Activated CD4-positive, CD25-positive, alpha-beta regulatory T cell treated with anti-CD3 and anti-CD28 coated beads, Interleukin-2, amount 50 U/mL, for 72 hours (primary cell): Measurements from ENCODE around the gene EXOC4.

Experiments
- DNase-seq: peaks from one replicate; pipeline ENCODE4 v3.0.0; 2021

Gene EXOC4

DNA sequence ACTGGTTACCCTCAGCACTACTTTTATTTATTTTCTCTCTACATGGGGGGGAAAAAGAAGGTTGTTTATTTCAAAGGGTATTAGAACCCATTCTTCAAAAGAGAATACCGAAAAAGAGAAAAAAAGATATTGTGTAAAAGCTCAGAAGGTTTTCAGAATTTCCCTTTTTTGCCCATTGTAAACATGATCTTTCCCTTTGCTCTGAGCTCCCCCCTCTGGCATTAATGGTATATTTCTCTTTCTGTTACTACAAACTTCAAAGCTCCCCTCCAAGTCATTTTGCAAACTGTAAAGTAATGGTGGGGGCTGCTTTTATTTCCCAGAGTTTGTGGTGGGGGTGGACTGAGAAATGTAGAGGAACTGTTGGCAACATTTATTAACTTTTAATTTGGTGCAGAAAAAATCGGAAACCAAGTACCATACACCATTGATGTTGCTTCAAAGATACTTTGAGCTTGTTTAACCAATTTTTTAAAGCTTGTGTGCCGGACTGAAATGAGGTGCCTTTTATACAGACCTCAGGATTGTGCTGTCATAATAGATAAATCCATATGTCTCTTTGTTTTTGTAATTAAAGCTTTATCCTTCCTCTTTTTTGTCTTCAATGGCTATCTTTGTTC lies 181.5 kb downstream of the EXOC4 start:
- DNase-seq, result no peak

DNA sequence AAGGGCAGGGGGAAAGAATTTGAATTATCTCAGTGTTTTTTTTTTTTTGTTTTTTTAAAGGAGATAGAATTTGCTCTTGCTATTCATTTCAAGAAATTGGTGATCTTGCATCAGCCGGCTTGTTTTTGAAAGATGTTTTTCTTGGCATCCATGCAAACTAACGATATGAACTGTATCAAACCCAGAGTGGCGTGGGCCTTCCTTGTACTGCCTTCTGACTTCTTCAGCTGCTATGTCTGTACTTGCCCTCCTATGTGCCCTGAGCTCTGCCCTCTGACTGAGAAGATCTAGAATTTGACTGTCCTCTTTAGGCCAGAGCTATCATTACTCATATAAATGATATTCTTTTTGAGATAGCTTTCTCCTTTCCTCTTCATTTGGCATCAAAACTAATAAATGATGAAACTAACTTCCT lies 183.1 kb downstream of the EXOC4 start:
- no peak for DNase-seq

DNA sequence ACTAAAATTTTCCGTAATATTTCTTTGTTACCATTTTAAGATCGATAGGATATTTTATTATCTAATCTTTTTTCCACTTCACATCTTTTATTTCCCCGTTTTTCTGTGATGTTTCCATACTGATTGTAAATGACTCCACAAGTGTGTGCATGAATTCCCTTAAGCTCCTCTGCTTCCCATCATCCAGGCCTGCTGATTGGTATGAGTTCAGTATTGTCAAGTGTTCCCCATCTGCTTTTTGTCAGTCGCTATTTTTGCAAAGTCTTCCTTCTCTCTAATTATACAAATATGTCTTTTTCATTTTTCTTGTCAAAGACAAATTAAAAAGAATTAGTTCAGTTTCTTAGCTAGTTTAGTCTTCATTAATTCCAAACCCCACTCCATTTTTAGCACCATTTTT lies 184.7 kb downstream of the EXOC4 start:
- no peak for DNase-seq

DNA sequence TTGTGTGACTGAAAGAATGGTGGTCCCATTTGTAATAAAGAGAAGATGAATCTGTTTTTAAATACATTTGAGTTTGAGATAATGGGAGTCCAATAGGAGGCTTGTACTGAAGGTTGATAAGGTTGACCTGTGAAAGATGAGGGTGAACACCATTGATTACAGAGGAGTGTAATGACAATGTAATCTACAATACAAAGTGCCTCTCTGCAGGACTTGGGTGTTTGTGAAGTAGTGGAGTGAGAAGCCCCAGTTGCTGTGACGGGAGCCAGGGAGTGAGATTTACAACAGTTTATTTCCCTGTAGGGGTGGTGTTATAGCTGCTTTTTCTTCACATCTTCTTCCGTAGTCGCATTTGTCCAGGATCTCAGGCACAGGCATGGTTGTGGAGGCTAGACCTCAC lies 189.9 kb downstream of the EXOC4 start:
- DNase-seq, result no peak

DNA sequence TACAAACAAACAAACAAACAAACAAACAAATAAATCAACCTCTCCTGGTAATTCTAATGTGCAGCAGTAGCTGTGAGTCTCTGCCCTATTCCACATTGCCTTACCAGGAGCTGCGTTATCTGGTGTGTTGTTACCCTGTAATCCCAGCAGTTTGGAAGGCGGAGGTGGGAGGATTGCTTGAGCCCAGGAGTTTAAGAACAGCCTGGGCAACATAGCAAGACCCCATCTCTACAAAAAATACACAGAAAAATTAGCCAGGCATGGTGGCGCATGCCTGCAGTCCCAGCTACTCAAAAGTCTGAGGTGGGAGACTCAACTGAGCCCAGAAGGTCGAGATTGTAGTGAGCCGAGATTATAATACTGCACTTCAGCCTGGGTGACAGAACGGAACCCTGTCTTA lies 192.7 kb downstream of the EXOC4 start:
- DNase-seq, result no peak

DNA sequence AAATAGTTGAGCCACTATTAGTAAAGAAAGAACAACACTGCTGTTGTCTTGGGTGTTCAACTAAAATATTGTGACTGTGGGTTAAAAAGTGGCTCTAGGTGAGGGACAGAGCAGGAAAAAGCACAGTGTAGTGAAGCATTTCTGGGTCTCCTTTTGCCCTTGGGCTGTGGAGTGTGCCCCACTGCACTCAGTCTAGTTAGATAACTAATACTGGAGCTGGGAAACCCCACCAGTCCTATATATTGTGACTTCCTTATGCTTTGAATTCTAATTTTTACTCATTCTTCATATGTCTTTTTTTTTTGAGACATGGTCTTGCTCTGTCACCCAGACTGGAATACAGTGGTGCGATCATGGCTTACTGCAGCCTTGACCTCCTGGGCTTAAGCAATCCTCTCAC lies 195.1 kb downstream of the EXOC4 start:
- no peak for DNase-seq

DNA sequence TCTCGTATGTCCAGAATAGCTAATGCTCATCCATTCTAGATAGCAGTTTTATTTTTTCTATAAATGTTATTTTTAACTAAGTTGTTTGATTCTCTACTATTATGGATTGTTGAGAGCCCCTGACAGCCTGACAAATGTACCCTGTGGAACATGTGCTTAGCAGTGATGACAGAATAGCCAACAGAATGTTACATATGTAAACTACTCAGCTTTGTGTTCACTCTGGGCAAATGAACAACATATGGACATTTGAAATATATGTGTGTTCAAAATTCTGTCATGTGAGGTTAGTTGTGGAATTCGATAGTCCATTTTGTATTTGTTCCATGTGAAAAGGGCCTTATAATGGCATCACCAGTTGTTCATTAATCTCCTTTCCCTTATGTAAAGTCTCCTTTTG lies 199.7 kb downstream of the EXOC4 start:
- no peak for DNase-seq

DNA sequence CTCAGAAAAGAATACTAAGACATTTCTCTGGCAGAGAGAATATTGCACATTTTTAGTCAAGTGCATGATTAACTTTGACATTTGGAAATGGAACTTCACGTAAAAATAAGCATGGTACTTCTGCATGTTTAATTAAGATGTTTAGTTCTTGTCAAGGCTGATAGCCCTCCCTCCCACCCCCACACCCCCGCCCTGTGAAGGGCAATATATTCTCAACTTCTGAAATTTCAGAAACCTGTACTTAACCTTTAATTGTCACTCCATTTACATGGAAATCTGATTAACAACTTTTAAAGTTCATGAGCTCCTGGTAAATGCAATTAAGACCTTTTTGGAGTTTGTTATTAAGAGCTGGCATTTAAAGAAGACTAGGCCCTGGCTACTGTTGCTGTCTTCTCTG lies 205.8 kb downstream of the EXOC4 start:
- DNase-seq, result no peak

DNA sequence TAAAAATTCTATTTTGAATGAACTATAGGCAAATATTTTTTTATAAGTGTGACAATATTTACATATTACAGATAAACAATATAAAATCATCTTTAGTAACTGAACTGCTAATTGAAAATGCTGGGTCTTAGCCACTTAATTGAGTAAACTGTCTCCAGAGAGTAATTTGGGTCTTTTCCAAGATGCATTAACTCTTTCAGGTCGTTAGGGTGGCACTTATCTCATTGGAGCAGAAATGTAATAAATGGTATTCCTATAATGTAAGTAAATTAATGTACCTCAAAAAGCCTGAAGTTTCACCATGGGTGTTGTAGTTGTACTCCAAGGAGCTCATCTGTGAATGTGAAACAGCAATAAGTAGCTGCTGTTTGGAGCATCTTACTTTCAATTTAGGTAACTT lies 208.5 kb downstream of the EXOC4 start:
- DNase-seq, result no peak

DNA sequence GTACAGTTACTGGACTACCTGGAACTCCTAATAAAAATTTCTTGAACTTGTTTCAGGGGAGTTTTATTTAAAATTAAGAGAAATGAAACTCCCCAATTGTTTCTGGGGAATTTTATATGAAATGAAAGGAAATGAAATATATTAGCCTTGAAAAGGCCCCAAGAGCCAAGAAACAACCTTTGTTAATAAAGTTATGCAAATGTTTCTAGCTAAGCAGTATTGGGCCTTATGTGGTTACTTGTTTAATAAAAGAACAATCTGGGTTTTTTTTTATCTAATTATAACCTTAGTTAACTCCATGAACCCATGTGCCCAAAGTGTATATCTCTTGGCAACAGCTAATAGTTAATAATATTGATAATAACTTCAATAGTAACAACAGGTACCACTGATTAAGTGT lies 222.8 kb downstream of the EXOC4 start:
- no peak for DNase-seq

DNA sequence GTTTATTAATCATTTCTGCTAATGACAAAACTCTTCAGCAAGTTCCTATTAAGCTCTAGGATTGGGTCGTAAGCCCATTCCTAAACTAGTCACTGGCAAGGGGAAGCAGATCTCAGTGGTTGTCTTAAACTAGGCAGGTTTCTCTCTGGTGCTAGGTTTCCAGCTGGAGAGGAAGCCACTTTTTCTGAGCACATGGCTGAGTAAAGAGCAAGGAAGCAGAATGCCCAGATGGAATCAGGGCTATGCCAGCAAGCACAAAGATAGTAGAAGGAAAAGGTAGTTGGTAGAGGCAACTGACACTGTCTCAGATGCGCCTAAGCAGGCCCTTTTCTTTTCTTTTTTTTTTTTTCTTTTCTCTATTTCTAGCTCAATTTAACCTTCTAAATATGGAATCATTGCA lies 224.9 kb downstream of the EXOC4 start:
- no peak for DNase-seq

DNA sequence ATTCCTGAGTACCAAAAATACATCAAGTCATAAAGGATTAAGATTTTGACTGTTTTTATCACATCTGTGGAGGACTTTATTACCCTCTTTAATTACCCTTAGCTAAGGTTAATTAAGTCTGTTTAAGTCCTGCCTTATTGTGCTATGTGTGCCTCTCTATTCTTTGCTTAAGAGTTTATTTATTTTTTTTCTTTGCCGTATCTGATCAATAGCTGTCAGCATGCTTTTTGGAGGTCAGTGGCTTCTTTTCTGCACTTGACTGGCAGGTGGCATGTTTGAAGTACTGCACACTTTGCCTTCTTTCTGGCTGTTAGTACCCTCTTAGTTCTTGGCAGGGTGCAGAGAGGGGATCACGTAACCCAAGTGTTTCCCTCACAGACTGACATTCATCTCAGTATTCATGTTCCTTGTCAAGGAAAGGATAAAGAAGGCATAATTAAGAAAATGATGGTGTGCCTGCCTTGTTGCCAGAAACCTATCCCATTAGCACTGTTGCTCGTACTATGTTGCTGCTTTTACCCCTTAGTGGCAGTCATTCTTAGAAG lies 225.8 kb downstream of the EXOC4 start:
- DNase-seq, result no peak

DNA sequence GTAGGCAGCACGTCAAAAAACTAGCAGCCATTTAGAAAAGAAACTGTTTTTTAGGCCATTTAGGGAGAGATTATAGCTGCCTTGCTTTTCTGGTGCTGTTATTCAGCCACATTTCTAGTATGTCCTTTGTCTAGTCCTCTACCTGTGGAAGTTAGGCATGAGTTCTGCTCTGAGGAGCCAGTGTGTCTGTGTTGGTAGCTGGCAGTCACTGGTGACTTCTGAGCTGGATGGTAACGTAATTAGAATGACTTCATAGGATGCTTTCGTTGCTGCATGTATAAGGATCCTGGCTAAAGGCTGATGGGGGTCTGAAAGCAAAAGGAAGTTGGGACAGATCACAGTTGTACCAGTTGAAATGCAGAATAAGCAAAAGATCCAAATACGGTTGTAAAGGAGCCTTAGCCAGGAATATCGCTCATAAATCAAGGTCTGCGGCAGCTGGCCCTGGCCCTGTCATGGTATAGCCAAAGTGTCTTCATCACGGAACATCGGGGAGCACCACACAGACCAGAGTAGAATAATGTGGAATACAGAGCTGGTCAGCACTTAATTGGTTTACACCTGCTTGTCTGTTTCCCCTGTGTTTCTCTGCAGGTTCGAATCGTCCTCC lies 226.7 kb downstream of the EXOC4 start:
- no peak for DNase-seq

DNA sequence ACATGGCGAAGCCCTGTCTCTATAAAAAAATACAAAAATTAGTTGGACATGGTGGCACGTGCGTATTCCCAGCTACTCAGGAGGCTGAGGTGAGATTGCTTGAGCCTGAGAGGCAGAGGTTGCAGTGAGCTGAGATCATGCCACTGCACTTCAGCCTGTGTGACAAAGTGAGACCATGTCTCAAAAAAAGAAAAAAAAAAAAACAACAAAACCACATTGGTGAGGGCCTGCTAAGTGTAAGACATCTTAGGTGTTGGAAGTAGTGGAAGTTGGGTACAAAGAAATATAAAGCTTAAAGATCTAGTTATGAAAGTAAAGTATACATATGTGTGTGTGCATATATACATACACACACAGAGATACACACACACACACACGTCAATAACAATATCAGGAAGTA lies 228.0 kb downstream of the EXOC4 start:
- DNase-seq, result no peak

DNA sequence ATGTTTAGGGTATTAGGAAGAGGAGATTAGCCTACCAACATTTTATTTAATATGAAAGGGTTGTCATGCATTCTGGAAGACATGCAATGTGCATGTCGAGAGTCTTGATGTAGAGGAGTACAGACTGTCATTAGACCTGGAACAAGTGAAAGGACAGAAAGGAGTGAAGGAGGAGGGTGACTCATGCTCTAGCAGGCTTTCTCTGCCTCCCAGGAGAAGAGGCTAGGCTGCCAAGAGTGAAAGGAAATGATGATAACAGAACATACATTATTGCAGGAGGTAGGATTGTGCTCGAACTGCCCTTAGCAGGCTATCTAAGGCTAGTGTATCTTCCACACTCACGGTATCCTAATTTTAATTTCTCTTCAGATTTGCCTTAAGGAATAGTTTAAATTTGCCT lies 228.8 kb downstream of the EXOC4 start:
- no peak for DNase-seq

DNA sequence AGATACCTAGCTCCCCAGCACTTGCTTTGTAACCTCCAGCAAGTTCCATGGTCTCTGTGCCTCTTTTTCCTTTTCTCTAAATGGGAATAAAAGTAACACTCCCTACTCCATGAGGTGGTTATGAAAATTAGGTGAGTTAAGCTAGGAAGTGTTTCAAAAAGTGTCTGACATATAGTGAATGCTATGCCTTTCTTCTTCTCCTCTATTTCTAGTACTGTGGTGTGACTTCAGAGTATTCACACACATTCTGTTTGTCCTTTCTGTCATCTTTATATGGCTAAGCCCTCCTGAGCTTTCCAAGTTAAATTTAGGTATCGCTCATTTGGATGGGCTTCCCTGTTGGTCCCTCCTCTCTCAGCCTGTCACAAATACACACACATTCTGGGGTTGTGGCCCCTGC lies 229.7 kb downstream of the EXOC4 start:
- DNase-seq, result no peak

DNA sequence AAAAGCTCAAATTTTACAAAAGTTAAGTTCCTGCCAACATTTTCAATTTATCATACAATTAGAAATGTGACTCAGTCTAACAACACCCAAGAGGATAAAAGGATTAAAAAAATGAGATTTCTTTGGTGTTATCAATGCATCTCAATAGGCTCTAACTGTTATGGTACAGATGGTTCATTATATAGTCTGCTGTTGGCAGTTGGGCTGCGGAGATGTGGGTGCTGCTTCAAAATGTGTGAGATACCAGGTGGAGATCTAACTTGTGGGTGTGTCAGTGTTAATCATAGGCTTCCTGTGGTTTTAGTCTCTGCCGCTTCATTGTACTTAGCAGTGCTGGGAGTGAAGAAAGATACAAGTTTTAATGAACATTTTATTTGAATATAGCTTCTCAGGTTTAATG lies 231.2 kb downstream of the EXOC4 start:
- DNase-seq, result no peak

DNA sequence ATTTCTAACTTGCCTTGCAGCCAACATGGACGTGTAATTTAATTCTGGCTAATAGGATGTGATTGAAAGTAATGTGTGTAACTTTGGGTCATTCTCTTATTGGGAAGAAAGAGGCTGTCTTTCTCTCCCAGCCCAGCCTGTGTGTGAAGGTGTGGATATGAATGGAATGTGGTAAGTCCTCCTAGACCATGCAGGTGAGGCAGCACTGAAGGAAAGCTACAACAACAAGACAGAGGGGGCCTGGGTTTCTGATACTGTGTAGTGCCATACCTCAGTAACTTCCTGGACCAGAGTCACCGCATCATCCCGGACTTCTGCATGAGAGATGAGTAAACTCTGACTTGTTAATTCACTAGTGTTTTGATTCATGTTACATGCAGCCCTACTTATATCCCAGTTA lies 237.0 kb downstream of the EXOC4 start:
- DNase-seq, result no peak

DNA sequence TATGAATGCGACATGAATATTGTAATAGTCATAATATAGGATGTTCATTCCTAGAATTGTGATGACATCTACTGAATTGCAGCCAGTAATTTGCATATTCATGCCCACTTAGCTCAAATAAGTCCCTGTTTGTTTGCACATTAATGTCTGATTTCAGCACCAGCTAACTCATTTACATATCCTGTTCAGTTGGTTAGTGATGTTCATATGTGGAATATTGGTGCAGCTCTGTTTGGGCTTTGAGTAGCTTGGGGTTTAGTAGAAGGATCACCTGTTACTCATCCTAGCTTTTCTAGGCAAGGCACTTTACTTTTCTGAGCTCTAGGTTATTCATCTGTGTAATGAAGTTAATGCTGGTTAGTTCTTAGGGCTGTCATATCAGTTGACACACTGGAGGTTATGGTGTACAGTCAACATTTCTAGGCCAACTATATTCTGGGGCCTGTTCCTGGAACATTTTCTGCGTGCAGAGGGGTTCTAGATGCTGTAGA lies 238.4 kb downstream of the EXOC4 start:
- no peak for DNase-seq

DNA sequence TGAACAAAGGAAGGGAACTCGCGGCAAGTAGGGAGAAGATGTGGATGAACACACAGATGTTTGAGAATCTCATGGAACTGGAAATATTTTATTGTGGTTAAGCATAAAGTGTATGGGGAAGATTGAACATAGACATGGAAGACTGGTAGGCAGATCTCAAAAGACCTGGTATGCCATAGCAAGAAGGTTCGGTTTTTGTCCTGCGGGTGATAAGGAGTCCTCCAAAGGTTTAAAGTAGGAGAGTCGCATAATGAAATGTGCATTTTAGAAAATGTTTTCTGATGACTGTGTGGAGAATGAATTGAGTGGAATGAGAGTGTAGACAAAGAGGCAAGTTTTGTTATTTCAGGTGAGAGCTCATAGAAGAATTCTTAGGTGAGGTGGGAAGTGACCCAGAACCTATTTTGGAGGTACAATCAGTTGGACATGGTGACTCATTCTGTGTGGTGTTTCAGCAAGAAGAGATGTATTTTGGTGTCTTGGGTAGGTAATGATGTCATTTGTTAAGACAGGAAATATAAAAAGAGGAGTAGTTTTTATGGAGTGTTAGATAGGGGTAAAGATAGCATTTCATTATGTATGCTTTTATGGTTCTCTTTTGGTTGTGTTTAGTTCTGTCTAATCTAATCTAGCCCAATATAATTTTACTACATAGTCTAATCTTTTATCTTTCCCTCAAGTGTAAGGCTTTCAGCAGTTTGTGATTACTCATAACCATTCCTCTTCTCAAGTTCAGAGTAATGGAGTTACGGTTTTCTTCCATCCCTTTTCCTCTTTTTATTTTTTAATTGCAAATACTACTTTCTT lies 239.2 kb downstream of the EXOC4 start:
- DNase-seq, result no peak

DNA sequence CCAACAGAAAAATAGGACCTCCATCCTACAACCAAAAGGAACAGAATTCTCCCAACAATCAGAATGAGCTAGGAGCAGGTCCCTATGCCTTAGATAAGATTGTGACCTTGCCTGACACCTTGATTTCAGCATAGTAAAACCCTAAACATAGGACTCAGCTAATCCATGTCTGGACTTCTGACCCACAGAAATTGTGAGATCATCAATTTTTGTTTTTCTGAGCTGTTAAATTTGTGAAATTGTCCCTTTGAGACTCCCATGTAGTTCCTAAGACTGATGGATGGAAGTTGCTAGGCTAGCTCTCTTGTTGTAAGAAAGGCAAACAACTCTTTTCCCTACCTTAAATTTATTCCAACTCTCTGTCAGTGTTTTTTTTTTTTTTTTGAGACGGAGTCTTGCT lies 244.2 kb downstream of the EXOC4 start:
- DNase-seq, result no peak

DNA sequence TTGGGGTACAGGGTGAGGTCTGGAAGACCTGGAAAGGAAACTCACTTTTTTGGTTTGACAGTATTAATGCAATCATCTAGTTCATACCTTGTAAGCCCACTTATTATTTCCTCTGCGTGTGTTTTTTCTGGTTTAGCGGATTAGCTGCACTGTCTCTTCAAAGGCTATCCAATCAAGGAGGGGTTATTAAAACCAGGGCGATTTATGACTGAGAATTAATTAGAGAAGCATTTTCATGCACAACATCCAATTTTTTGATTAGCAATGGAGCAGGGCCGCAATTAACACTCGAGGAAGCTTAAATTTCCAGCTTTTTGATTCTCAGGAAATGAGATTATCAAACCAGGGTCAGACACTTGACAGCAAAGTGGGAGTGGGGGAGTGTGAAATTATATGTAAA lies 248.9 kb downstream of the EXOC4 start:
- no peak for DNase-seq

DNA sequence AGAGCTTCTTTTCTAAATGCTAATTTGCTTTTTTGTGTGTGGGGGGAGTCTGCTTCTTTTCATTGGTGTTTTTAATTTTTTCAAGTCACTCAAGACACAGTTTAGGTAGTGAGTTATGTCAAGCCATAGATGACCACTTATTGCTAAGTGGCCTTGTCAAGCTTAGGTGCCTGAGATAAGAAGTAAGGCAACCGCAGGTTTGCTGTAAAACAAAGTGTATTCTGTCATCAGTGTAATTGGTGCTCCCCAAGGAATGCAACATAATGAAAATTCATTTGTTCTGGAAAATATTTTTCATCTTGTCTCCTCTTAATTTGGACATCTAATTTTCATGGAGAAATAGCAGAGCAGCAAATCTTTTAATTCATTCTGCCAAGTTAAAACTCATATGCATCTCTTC lies 249.6 kb downstream of the EXOC4 start:
- DNase-seq, result no peak

DNA sequence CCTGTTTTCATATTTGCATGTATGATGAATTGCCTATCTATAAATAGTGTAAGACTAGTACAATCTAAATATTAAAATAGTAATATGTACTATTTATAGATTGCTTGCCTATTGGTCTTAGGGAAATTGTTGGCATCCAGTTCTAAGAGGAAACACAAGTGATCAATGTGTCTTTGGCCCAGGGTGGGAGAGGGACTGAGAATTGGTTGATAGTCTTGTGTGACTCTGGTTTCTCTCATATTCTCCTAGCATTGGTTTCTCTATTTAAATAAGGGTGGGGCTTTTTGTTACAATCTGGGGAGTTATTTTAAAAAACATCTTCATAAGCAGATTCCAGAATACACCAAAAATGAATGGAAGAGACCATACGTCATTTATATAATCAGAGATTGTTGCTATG lies 250.1 kb downstream of the EXOC4 start:
- no peak for DNase-seq
